ENCODE results near the gene RO60.

GRCh38 chr1:193033610-193034009, 25.8 kb upstream of the RO60 start:
- no peak for TF ChIP-seq TOPORS (CRISPR knock-in tag; IDR thresholded peaks at IDR 0.05)
- TF ChIP-seq PHB2 (IDR thresholded peaks at IDR 0.05; ENCODE audit: partially characterized antibody) = no peak
- no peak for TF ChIP-seq CTCF (CRISPR knock-in tag; IDR thresholded peaks at IDR 0.05)
- no peak for TF ChIP-seq GATAD2A (CRISPR knock-in tag; IDR thresholded peaks at IDR 0.05)
- TF ChIP-seq SMC3 (IDR thresholded peaks at IDR 0.05; ENCODE audit: low read length) = no peak
- no peak for TF ChIP-seq EHMT2 (IDR thresholded peaks at IDR 0.05; ENCODE audit: borderline replicate concordance, low read depth, low read length)
- TF ChIP-seq EZH2 (conservative IDR thresholded peaks at IDR 0.05; ENCODE audit: low read depth, low read length) = no peak
- TF ChIP-seq ZFX (CRISPR knock-in tag; IDR thresholded peaks at IDR 0.05; ENCODE audit: low read depth) = no peak

Measured in HepG2 (cell line).